Left ventricle myocardium inferior (tissue), 1 donor: Measurements from ENCODE around the gene MRPS18B. TPM values are rescaled to one million over a fixed set of nuclear protein-coding genes. Genes with fewer than 3 reads are reported as not detected.

Experiments used
- DNase-seq: peaks from one replicate; pipeline ENCODE4 v3.0.0-alpha.2; 2020
- H3K27ac ChIP-seq: fragments of 200-600 bp; replicated peaks from 2 replicates; pipeline ENCODE4 v1.8.0; 2021
- H3K27me3 ChIP-seq: fragments of 200-600 bp; 2 replicates; pipeline ENCODE4 v1.8.0; 2021; ENCODE audit warnings: low read depth
- H3K36me3 ChIP-seq: fragments of 200-600 bp; 2 replicates; pipeline ENCODE4 v1.8.0; 2021
- H3K4me1 ChIP-seq: fragments of 200-600 bp; 2 replicates; pipeline ENCODE4 v1.8.0; 2021
- H3K4me3 ChIP-seq: fragments of 200-600 bp; 2 replicates; pipeline ENCODE4 v1.8.0; 2021; ENCODE audit warnings: mild to moderate bottlenecking, moderate library complexity
- H3K9me3 ChIP-seq: fragments of 200-600 bp; replicated peaks from 2 replicates; pipeline ENCODE4 v1.8.0; 2021
- CTCF ChIP-seq: fragments of 200-600 bp; IDR thresholded peaks from 2 replicates; pipeline ENCODE4 v1.8.0; 2021; ENCODE audit warnings: antibody characterized with exemption, mild to moderate bottlenecking, borderline replicate concordance
- intact Hi-C: fragments of 100-400 bp; cut with micrococcal nuclease; formaldehyde crosslinking; loops from one replicate; pipeline ENCODE4 v1.11.0; 2022
- long read RNA-seq: library from polyadenylated mRNA; unstranded; transcript quantifications from one replicate; pipeline ENCODE4 v2.0.0, GENCODE V29; 2021
- total RNA-seq: library from RNA; stranded (reverse); fragmentation: NEBNext Ultra II Directional; extraction: Animal tissue kit (Norgen Biotek cat#: 25700); gene quantifications from one replicate; pipeline ENCODE4 v1.2.1, GENCODE V29; 2021
- donor health status: DM: no; HTN: yes; CAD: no; lungs with severe emphysema.

MRPS18B gene
- total RNA-seq: 119 TPM
- long read RNA-seq, transcript MRPS18B-206 (7 exons, 1,532 nt): major isoform, 170 of 183 reads
- long read RNA-seq, partial matches to known transcripts: 1 of 183 reads
- long read RNA-seq, other reads (novel, unspliced or antisense): 12 of 183 reads

GRCh38 chr6:30617565-30618269 is at the start of gene MRPS18B:
TSS of gene MRPS18B (plus strand) at chr6:30617840. CDS start at chr6:30617866, 26 bp downstream.
- no peaks in the 10 kb centered on the region for H3K27me3 ChIP-seq
- peak within 1 kb of the TSS; percentile 94 for H3K4me3 ChIP-seq
- TF ChIP-seq CTCF: no peak
- peak within 1 kb of the TSS; percentile 94 for H3K27ac ChIP-seq
- peaks cover 56% of the 10 kb centered on the region for H3K4me1 ChIP-seq
- H3K36me3 ChIP-seq: peaks cover 50% of the 10 kb centered on the region
- intact Hi-C loops: no loop called here
- DNase-seq: peak; percentile 98
- no peaks in the 10 kb centered on the region for H3K9me3 ChIP-seq

GRCh38 chr6:30568245-30568644 is 49.4 kb upstream of the MRPS18B start:
- Histone ChIP-seq H3K9me3 (no peaks in the 10 kb centered on the region), H3K36me3 (peaks cover 3% of the 10 kb centered on the region), H3K4me1 (peaks cover 33% of the 10 kb centered on the region), H3K4me3 (no peak overlapping the region), H3K27ac (no peak overlapping the region), H3K27me3 (no peaks in the 10 kb centered on the region)
- no peak for DNase-seq
- intact Hi-C loops: no loop called here
- no peak for TF ChIP-seq CTCF

GRCh38 chr6:30570263-30570662 is 47.4 kb upstream of the MRPS18B start:
- no peaks in the 10 kb centered on the region for H3K9me3 ChIP-seq
- H3K4me1 ChIP-seq: peaks cover 45% of the 10 kb centered on the region
- peak overlapping the region; percentile 92 for H3K27ac ChIP-seq
- no peak for TF ChIP-seq CTCF
- peak overlapping the region; percentile 82 for H3K4me3 ChIP-seq
- no peak for DNase-seq
- H3K36me3 ChIP-seq: no peaks in the 10 kb centered on the region
- intact Hi-C loops: no loop called here
- H3K27me3 ChIP-seq: no peaks in the 10 kb centered on the region

- intact Hi-C loops: no loop called here
- H3K9me3 ChIP-seq: no peaks in the 10 kb centered on the region
- H3K4me3 ChIP-seq: peak overlapping the region; percentile 82
- no peaks in the 10 kb centered on the region for H3K36me3 ChIP-seq
- no peak for TF ChIP-seq CTCF
- no peak for DNase-seq
- H3K27me3 ChIP-seq: no peaks in the 10 kb centered on the region
- peak overlapping the region; percentile 92 for H3K27ac ChIP-seq
- H3K4me1 ChIP-seq: peaks cover 49% of the 10 kb centered on the region
Measured at GRCh38 chr6:30570740-30571074, 46.9 kb upstream of the MRPS18B start.

GRCh38 chr6:30571075-30571761 is 46.4 kb upstream of the MRPS18B start, which contains the start of gene ABCF1:
TSS of gene ABCF1 (plus strand) at chr6:30571442. CDS start at chr6:30571488, 46 bp downstream.
- H3K27me3 ChIP-seq: no peaks in the 10 kb centered on the region
- peak within 1 kb of the TSS; percentile 92 for H3K27ac ChIP-seq
- peaks cover 51% of the 10 kb centered on the region for H3K4me1 ChIP-seq
- peak; percentile 99 for DNase-seq
- intact Hi-C loops: no loop called here
- H3K9me3 ChIP-seq: no peaks in the 10 kb centered on the region
- H3K4me3 ChIP-seq: peak within 1 kb of the TSS; percentile 82
- H3K36me3 ChIP-seq: no peaks in the 10 kb centered on the region
- TF ChIP-seq CTCF: no peak
